ENCODE data around the gene C10orf90.

GRCh38 chr10:126595160-126595559 lies 75.3 kb downstream of the C10orf90 start:
- no peak for TF ChIP-seq EZH2phosphoT487 (conservative IDR thresholded peaks at IDR 0.05; ENCODE audit: low read length)
- no peak for TF ChIP-seq CTCF (IDR thresholded peaks at IDR 0.05; ENCODE audit: insufficient read depth, low read length, poor library complexity, severe bottlenecking)

All from SU-DHL-6 (cell line).